Uterus (tissue), 2 donors: ENCODE data around the gene RDH8.

Experiments
- POLR2A ChIP-seq, 2 donors: fragments of 450-650 bp; IDR thresholded peaks; one replicate each; pipeline ENCODE4 v1.6.1; 2016; ENCODE audit warnings: antibody characterized with exemption in 2 of 2, mild to moderate bottlenecking in 1 of 2, moderate library complexity in 1 of 2
- TF ChIP-seq, protein P1 (sequence below), 4 experiments: fragments of 200-600 bp in 2 of 4; fragments of 450-650 bp in 2 of 4; sonication (generic) in 2 of 4; IDR thresholded peaks; one replicate each; pipeline ENCODE4 v1.5.1; 2016 to 2019; ENCODE audit warnings: antibody characterized with exemption in 4 of 4, mild to moderate bottlenecking in 2 of 4, moderate library complexity in 1 of 4

DNA sequence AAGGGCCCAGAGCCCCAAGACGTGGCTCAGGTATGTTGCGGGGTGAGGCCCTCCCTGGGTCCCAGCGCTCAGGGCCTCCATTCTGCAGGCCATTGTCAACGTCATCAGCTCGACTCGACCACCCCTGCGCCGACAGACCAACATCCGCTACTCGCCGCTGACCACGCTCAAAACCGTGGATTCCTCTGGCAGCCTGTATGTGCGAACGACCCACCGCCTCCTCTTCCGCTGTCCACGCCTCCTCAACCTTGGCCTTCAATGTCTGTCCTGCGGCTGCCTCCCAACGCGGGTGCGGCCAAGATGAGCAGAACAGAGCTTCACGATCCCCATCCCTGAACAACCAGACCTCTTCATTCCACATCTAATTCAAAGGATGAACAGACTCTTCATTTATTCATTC lies 8.2 kb downstream of the RDH8 start:
- TF ChIP-seq, protein P1, sequence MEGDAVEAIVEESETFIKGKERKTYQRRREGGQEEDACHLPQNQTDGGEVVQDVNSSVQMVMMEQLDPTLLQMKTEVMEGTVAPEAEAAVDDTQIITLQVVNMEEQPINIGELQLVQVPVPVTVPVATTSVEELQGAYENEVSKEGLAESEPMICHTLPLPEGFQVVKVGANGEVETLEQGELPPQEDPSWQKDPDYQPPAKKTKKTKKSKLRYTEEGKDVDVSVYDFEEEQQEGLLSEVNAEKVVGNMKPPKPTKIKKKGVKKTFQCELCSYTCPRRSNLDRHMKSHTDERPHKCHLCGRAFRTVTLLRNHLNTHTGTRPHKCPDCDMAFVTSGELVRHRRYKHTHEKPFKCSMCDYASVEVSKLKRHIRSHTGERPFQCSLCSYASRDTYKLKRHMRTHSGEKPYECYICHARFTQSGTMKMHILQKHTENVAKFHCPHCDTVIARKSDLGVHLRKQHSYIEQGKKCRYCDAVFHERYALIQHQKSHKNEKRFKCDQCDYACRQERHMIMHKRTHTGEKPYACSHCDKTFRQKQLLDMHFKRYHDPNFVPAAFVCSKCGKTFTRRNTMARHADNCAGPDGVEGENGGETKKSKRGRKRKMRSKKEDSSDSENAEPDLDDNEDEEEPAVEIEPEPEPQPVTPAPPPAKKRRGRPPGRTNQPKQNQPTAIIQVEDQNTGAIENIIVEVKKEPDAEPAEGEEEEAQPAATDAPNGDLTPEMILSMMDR (IDR thresholded peaks at IDR 0.05), result no peak
- no peak for TF ChIP-seq POLR2A (IDR thresholded peaks at IDR 0.05)
